ENCODE measurements around the gene RPL31.

The RPL31 gene

GRCh38 chr2:100997509-100998234 is 4.4 kb upstream of the RPL31 start:
- no peak for DNase-seq (ENCODE audit: low read depth)

- DNase-seq (ENCODE audit: low read depth): no peak
These were observed 3.9 kb upstream of the RPL31 start for GRCh38 chr2:100998235-100998573.

- DNase-seq (ENCODE audit: low read depth): no peak
These were observed 2.1 kb upstream of the RPL31 start for GRCh38 chr2:100999995-101000394.

GRCh38 chr2:101002562-101003277 is 631 bp downstream of the RPL31 start:
- no peak for DNase-seq (ENCODE audit: low read depth)

GRCh38 chr2:101003278-101003775 is 1.2 kb downstream of the RPL31 start:
- no peak for DNase-seq (ENCODE audit: low read depth)

GRCh38 chr2:101004620-101005325 is 2.7 kb downstream of the RPL31 start:
- no peak for DNase-seq (ENCODE audit: low read depth)

- DNase-seq (ENCODE audit: low read depth): no peak
These were observed 4.1 kb downstream of the RPL31 start for GRCh38 chr2:101006065-101006715.

GRCh38 chr2:101007415-101008345 is 5.6 kb downstream of the RPL31 start:
- DNase-seq (ENCODE audit: low read depth): no peak

GRCh38 chr2:101011152-101011551 is 9.1 kb downstream of the RPL31 start:
- DNase-seq (ENCODE audit: low read depth): no peak

- DNase-seq (ENCODE audit: low read depth): no peak
These were observed 10.1 kb downstream of the RPL31 start for GRCh38 chr2:101012054-101012705.

GRCh38 chr2:101012706-101013181 is 10.7 kb downstream of the RPL31 start:
- no peak for DNase-seq (ENCODE audit: low read depth)

- DNase-seq (ENCODE audit: low read depth): no peak
These were observed 12.3 kb downstream of the RPL31 start for GRCh38 chr2:101014264-101014857.

- DNase-seq (ENCODE audit: low read depth): no peak
These were observed 15.3 kb downstream of the RPL31 start for GRCh38 chr2:101017371-101017770.

- no peak for DNase-seq (ENCODE audit: low read depth)
These were observed 16.8 kb downstream of the RPL31 start for GRCh38 chr2:101018934-101019333.

- DNase-seq (ENCODE audit: low read depth): no peak
These were observed 20.1 kb downstream of the RPL31 start for GRCh38 chr2:101022221-101022620.

GRCh38 chr2:101023327-101024107 is 21.4 kb downstream of the RPL31 start:
- no peak for DNase-seq (ENCODE audit: low read depth)

GRCh38 chr2:101025561-101025960 is 23.5 kb downstream of the RPL31 start:
- DNase-seq (ENCODE audit: low read depth): no peak

- DNase-seq (ENCODE audit: low read depth): no peak
These were observed 24.2 kb downstream of the RPL31 start for GRCh38 chr2:101026253-101026701.

- no peak for DNase-seq (ENCODE audit: low read depth)
These were observed 24.9 kb downstream of the RPL31 start for GRCh38 chr2:101026923-101027469.
